ENCODE results near the gene PKHD1.

Gene PKHD1

GRCh38 chr6:52130440-52130839, 43.0 kb upstream of the PKHD1 start:
- H3K4me3 ChIP-seq (ENCODE audit: low read depth, low read length): no peak overlapping the region
- no peak for TF ChIP-seq CTCF (IDR thresholded peaks at IDR 0.05; ENCODE audit: insufficient read depth, low read depth, low read length, missing control alignments)
- DNase-seq (ENCODE audit: low read depth): no peak

- no peak for DNase-seq (ENCODE audit: low read depth)
- no peak for TF ChIP-seq CTCF (IDR thresholded peaks at IDR 0.05; ENCODE audit: insufficient read depth, low read depth, low read length, missing control alignments)
- no peak overlapping the region for H3K4me3 ChIP-seq (ENCODE audit: low read depth, low read length)
Observed at GRCh38 chr6:52127957-52128356, 40.5 kb upstream of the PKHD1 start.

GRCh38 chr6:52126231-52126630, 38.8 kb upstream of the PKHD1 start:
- TF ChIP-seq CTCF (IDR thresholded peaks at IDR 0.05; ENCODE audit: insufficient read depth, low read depth, low read length, missing control alignments): no peak
- no peak for DNase-seq (ENCODE audit: low read depth)
- H3K4me3 ChIP-seq (ENCODE audit: low read depth, low read length): no peak overlapping the region

- DNase-seq (ENCODE audit: low read depth): no peak
- no peak for TF ChIP-seq CTCF (IDR thresholded peaks at IDR 0.05; ENCODE audit: insufficient read depth, low read depth, low read length, missing control alignments)
- H3K4me3 ChIP-seq (ENCODE audit: low read depth, low read length): no peak overlapping the region
Observed at GRCh38 chr6:52125572-52125971, 38.2 kb upstream of the PKHD1 start.

GRCh38 chr6:52125139-52125538, 37.7 kb upstream of the PKHD1 start:
- TF ChIP-seq CTCF (IDR thresholded peaks at IDR 0.05; ENCODE audit: insufficient read depth, low read depth, low read length, missing control alignments): no peak
- no peak overlapping the region for H3K4me3 ChIP-seq (ENCODE audit: low read depth, low read length)
- DNase-seq (ENCODE audit: low read depth): no peak

- TF ChIP-seq CTCF (IDR thresholded peaks at IDR 0.05; ENCODE audit: insufficient read depth, low read depth, low read length, missing control alignments): no peak
- no peak for DNase-seq (ENCODE audit: low read depth)
- H3K4me3 ChIP-seq (ENCODE audit: low read depth, low read length): no peak overlapping the region
Observed at GRCh38 chr6:52124126-52125121, 37.0 kb upstream of the PKHD1 start.

Measured in GM12865 (cell line).